HT1080 (cell line): ENCODE data around the gene MSRB3. TPM values are rescaled to one million over a fixed set of nuclear protein-coding genes. Genes with fewer than 3 reads are reported as not detected.

Source experiments
- DNase-seq: peaks from one replicate; pipeline ENCODE4 v3.0.0-alpha.2; 2015; ENCODE audit warnings: low read depth
- polyA plus RNA-seq, 2 experiments: library from polyadenylated mRNA; depleted of rRNA; stranded (reverse); fragments of >200 nt; gene quantifications; 2 replicates each; pipeline ENCODE4 v1.2.3, GENCODE V29; 2015
- total RNA-seq: library from RNA; depleted of rRNA; stranded (reverse); fragments of >200 nt; shearing (Covaris generic); gene quantifications from 2 replicates; pipeline ENCODE4 v1.2.3, GENCODE V29; 2014; rRNA removed

The MSRB3 gene
- 9.9 and 13.0 TPM in 2 replicates for total RNA-seq
- 17.8 and 19.3 TPM in 2 replicates for polyA plus RNA-seq (2015; cell fraction: cytosol; rRNA removed)
- polyA plus RNA-seq (2015; cell fraction: nucleus; rRNA removed), result 9.7 and 9.8 TPM in 2 replicates

GRCh38 chr12:65278576-65279368 is at the start of gene MSRB3:
Gene MSRB3, plus strand, starts transcription at chr12:65278683. Its CDS starts 29,897 bp downstream, at chr12:65308580.
- peak; percentile 55 for DNase-seq

DNA sequence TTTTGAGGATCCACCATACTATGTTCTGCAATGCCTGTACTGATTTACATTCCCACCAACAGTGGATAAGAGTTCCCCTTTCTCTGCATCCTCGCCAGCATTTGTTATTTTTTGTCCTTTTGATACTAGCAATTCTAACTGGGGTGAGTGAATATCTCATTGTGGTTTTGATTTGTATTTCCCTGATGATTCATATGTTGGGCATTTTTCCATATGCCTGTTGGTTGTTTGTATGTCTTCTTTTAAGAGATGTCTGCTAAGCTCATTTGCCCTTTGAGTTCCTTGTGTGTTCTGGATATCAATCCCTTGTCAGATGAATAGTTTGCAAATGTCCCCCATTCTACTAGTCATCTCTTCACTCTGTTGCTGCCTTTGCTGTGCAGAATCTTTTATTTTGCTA is 49.0 kb upstream of the MSRB3 start:
- peak; percentile 73 for DNase-seq

DNA sequence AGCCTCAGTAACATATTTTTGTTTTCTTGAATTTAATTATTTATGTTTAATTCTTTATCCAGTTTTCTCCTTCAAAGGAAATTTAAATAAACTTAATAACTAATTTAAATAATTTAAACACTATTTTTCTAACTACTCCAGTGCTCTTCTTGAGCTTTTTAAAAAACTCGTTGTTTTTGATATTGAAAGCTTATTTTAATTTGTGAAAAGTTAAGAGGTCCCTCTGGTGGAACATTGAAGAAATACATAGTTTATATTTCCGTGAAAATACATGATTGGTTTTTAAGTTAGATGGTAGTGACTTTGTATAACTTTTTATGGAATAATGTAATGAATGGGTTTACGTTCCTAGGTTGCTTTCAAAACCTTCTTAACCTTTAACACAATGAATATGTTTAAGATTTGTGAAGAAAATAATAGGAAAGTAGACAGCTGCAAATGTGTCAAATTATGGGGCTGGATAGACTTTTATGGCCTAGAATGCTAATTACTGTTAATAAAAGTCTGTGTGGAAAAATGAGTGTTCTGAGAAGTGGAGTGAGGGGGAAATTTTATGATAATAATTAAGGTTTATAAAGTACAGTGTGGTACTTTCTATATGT is 45.9 kb upstream of the MSRB3 start:
- peak; percentile 4 for DNase-seq

DNA sequence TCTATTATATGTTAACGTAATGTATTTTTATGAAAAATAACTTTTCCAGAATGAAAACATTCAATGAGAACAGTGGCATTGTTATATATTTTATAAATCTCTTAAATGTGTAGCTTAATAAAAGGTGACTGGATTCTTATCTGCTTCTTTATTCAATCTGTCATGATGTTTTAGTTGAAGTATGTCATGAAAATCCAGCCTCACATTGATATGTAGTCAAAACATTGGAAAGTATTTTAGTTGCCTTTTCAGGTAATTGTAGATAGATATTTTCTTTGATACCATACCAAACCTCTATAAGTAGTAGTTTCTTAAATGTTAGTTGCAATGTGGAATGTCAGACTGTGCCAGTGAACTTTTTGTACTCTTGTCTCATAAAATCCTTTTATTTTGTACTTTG is 41.3 kb upstream of the MSRB3 start:
- DNase-seq, result no peak

DNA sequence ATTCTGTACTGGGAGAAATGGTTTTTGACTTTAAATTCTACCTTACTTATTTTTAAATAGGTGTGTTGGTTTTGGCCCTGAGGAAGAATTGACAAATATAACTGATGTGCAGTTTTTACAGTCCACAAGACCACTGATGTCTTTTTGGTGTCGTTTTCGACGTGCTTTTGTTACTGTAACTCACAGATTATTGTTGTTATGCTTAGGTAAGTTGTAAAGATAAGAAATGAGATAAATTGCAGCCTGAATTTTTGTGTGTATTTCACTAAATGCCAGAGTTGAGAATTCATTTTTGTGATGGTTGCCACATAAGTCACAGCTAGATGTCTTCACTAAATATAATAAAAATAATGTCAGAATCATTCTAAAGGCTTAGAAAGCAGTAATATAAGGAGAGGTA is 39.9 kb upstream of the MSRB3 start:
- DNase-seq, result no peak

GRCh38 chr12:65248656-65249633 is 29.5 kb upstream of the MSRB3 start:
- no peak for DNase-seq

GRCh38 chr12:65252515-65252914 is 26.0 kb upstream of the MSRB3 start:
- no peak for DNase-seq

DNA sequence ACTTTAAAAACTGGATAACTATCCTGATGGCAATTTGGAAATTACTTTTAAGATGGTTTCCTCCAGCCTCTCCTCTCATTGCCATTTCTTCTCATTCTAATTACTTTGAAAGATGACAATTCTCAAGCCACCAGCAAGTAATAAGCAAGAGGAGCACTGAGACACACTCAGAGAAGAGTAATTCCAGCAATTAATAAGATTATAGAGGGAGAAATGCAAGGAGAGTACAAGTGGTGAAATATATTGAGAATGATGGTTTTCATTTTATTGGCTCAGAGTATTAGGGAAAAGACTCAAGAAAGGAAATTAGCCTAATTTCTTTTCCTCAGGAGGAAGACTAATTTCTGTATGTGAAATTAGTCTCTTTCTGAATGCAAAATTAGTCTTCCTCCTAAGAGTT is 20.5 kb upstream of the MSRB3 start:
- DNase-seq, result no peak

- no peak for DNase-seq
These were observed 19.0 kb upstream of the MSRB3 start for GRCh38 chr12:65259501-65259900.

DNA sequence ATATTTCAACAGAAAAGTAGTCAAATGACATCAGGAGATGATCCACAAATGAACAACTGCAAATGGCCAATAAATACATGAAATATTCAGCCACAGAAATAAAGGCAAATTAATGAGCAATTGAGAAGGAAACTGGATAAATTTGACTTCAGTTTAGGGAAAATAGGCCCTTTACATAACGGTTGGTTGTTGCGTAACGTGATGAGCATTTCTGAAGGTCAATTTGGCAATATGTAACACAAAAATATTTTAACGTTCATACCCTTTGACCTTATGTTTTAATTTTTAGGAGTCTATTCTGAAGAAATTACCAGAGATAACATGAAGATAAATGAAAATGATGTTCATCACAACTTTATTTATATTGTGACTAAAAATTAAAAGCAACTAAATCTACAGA is 14.7 kb upstream of the MSRB3 start:
- DNase-seq, result no peak

GRCh38 chr12:65266408-65266807 is 12.1 kb upstream of the MSRB3 start:
- DNase-seq, result no peak

DNA sequence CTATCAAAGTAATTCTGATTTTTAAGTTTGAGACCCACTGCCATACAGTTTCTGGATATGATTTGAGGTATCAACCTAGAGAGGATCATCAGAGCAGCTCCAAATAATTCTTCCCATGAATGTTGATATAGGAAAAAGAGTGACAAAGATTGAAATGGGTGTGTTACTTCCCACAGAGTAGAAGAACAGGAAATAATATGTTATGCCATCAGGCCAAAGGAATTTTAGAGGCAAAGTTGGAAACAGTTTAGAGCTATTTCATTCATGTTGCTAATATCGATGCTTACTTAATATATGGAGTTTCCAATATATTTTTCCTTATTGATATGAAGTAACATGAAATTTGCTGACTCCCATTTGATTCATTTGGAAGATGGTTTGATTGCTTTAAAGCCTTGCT is 8.9 kb upstream of the MSRB3 start:
- DNase-seq, result peak; percentile 40

GRCh38 chr12:65274602-65275272 is 3.7 kb upstream of the MSRB3 start:
- no peak for DNase-seq

GRCh38 chr12:65275627-65276026 is 2.9 kb upstream of the MSRB3 start:
- DNase-seq, result no peak

GRCh38 chr12:65276916-65277530 is 1.5 kb upstream of the MSRB3 start:
- DNase-seq, result no peak

- DNase-seq, result no peak
These were observed 398 bp upstream of the MSRB3 start for GRCh38 chr12:65277994-65278575.

GRCh38 chr12:65279369-65280112 is 1.1 kb downstream of the MSRB3 start:
- DNase-seq, result peak; percentile 50

DNA sequence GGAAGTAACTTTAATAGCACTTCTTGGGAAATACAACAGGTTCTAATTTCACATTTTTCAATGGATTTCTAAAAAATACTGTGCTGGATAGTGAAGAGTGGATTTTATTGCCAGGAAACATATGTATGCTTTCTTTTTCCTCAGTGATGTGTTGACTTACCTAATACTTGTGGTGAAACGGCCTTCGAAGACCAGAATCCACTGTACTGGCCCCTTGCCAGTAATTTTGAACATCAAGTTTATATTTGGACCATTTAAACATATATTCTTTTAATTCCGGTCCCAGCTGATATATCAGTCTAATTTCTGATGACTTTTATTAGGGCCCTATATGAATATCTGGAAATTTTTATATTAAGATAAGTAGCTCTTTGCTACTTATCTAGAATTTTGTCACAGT is 1.8 kb downstream of the MSRB3 start:
- DNase-seq, result no peak

DNA sequence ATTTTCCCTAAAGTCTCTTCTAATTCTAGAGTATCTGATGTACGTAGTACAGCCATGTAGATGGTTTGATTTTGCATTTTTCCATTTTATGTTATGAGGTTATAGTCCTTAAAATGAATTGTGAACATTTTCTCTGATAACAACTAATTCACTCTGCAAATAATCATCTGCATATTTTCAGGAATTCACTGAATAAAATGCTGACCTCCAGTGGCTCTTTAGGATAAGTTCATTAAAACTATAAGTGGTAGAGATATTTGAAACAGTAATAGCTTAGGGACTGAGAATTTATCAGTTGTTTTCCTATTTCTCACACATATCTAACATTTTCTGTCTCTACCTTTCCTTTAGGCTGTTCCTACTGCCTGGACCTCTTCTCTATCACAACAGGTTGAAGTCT is 4.4 kb downstream of the MSRB3 start:
- no peak for DNase-seq
